ENCODE data around the gene PKDCC.
"Not testable (repeated sequence)": the region's sequence is repeated elsewhere in the genome, so short reads cannot be mapped to it uniquely, and the experiment has no call there.

The PKDCC gene

GRCh38 chr2:42031281-42032223 is 16.3 kb upstream of the PKDCC start:
- no peak for DNase-seq

- no peak for DNase-seq
Measured at GRCh38 chr2:42032224-42032620, 15.6 kb upstream of the PKDCC start.

- DNase-seq = no peak
Measured at GRCh38 chr2:42032745-42033144, 15.1 kb upstream of the PKDCC start.

GRCh38 chr2:42034096-42034495 is 13.7 kb upstream of the PKDCC start:
- DNase-seq = not testable (repeated sequence)

GRCh38 chr2:42035241-42035640 is 12.6 kb upstream of the PKDCC start:
- DNase-seq = no peak

GRCh38 chr2:42036413-42036812 is 11.4 kb upstream of the PKDCC start:
- DNase-seq = no peak

GRCh38 chr2:42036940-42037339 is 10.9 kb upstream of the PKDCC start:
- no peak for DNase-seq

GRCh38 chr2:42040643-42041278 is 7.1 kb upstream of the PKDCC start:
- DNase-seq = no peak

GRCh38 chr2:42041377-42042127 is 6.3 kb upstream of the PKDCC start:
- DNase-seq = no peak

GRCh38 chr2:42042631-42043355 is 5.0 kb upstream of the PKDCC start:
- DNase-seq = no peak

GRCh38 chr2:42043789-42044394 is 3.9 kb upstream of the PKDCC start:
- no peak for DNase-seq

GRCh38 chr2:42044939-42045338 is 2.9 kb upstream of the PKDCC start:
- no peak for DNase-seq

- DNase-seq = no peak
Measured at GRCh38 chr2:42045352-42045751, 2.5 kb upstream of the PKDCC start.

- DNase-seq = no peak
Measured at GRCh38 chr2:42045848-42046748, 1.7 kb upstream of the PKDCC start.

- DNase-seq = no peak
Measured at GRCh38 chr2:42046819-42047487, 868 bp upstream of the PKDCC start.

- no peak for DNase-seq
Measured at GRCh38 chr2:42048299-42049220, 739 bp downstream of the PKDCC start.

GRCh38 chr2:42049221-42050009 is 1.6 kb downstream of the PKDCC start:
- no peak for DNase-seq

GRCh38 chr2:42050010-42050702 is 2.3 kb downstream of the PKDCC start:
- no peak for DNase-seq

Data from GF-D8 (cell line).